ENCODE measurements around the gene DENND2C.

Gene DENND2C

GRCh38 chr1:114677691-114678090 is 7.8 kb upstream of the DENND2C start:
- DNase-seq = no peak

DNA sequence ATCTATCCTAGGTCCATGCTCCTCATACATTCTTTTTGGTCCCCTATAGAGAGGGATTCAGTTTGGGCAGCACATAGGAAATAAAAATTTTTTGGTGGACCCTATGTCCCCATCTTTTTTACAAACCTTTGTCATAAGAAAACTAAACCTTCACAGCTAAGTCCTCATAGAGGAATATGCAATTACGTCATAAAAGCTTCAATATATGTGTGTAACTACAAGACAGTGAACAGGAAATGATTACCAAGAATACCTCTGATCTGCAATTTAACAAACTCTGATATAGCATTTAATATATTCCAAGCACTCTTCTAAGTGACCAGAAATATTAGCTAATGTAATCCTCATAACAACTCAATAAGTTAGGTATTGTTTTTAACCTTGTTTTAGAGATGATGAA is 6.3 kb upstream of the DENND2C start:
- DNase-seq = no peak

DNA sequence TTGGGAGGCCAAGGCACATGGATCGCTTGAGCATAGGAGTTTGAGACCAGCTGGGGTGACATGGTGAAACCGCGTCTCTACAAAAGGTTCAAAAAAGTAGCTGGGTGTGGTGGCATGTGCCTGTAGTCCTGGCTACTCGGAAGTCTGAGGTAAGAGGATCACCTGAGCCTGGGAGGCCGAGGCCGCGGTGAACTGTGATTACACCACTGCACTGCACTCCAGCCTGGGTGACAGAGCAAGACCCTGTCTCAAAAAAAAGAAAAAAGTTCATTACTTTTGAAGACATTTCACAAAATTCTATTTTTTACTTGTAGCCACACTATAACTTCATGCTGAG is 2.1 kb upstream of the DENND2C start:
- DNase-seq = no peak

DNA sequence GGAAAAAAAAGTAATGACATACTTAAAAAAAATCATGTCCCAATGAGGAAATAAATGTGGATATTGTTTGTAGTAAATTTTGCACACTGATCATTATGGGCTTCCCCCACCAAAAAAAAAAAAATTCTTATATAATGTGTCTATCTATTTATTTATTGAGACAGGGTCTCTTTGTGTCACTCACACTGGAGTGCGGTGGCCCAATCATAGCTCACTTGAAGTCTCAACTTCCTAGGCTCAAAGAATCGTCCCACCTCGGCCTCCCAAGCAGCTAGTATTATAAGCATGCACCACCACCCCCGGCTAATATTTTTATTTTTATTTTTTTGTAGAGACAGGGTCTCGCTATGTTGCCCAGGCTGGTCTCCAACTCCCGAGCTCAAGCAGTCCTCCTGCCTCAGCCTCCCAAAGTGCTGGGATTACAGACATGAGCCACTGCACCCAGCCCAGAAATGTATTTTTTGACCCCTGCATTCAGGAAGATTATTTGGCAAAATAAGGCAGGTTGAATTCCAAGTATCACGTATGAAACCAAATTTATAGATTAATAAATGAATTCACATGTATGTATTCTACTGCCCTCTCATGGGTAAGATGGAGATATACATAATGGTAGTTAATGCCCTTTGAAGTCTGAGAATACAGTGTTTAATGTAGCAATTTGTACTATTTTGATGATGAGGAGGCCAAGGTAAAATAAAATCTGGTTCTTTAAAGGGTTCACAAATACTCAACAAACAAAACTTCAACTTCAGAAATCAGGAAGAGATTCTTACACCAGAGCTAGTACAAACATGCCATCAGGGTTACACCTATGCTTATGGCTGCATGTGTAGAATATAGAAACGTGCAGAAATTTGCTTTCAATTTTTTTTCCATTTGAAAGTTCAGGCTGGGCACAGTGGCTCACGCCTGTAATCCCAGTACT is 1.4 kb upstream of the DENND2C start:
- DNase-seq = no peak

DNA sequence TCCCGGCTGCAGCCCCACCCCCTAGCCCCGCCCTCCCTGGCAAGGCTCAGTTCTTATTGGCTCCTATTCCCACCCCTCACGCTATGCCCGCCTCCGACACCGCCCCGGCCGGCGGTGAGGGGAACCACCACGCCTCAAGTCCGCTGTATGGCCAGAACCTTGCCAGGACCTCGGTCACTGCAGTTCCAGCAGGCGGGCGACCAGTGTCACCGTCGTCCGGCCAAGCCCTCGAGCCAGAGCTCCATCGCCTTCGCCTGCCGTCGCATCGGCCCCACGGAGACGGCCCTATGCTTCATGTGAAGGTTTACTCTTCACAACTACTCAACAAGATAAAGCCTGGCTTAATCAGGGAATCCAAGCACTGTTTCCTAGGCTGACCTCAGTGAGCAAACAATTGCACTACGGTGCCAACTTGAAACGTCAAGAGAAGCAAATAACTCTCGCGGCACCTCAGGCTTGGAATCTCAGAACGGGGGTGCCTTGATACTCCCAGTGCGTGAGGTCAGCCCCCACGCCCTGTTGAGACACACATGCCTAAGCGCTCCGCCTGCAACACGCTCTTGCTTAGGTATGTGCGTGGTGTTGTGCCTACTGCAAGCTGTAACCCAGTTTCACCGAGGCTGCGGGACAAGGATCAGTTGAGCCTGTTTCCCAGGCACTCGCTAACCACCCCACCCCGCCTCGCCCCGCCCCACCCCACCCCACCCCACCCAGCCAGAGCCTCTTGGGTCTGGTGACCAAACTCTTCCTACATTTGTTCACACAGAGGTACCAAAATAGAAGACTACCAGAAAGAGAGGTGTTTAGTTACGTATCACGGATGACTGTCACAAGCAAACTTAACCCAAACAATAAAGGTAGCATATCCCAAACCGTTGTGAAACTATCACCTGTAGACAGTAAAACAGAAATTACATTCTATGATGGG is 498 bp upstream of the DENND2C start:
- peak; percentile 60 to 75 (median 63) for DNase-seq

GRCh38 chr1:114668784-114669561 is 876 bp downstream of the DENND2C start:
- DNase-seq = no peak

- no peak for DNase-seq
These were observed 1.5 kb downstream of the DENND2C start for GRCh38 chr1:114668373-114668772.

DNA sequence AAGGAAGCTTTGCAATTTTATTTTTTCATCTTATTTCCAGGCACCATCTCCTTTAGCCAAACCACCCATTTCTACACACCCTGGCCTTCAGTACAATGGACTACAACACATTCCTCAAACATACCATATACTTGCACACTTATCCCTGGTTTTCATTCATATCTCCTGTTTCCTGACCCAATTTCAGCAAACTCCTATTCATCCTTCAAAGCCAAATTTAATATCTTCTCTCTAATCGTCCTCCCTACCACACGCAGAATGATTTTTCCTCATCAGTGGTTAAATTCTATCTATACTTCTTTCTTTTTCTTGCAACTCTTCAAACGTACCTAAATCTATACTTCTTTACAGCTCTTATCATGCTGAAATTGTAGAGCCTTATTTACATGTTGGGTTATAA is 2.9 kb downstream of the DENND2C start:
- DNase-seq = no peak

- DNase-seq = no peak
These were observed 9.6 kb downstream of the DENND2C start for GRCh38 chr1:114660238-114660637.

DNA sequence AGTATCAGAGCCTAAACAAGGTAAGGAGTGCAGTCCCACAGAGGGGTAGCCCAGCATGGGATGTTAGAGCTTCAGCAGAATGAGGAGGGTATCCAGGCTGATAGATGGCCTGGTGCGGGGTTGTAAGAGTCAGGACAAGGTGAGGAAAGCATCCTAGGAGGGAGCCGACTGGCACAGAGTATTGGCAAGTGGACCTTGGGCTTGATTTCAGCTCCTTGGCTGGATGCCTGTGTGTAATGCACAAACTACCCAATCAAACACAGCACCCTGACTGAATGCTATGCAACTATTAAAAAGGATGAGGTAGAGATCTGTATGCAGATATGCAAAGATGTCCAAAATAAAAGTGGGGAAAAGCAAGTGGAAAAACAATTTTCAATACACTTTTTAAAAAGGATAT is 18.0 kb downstream of the DENND2C start:
- DNase-seq = no peak

DNA sequence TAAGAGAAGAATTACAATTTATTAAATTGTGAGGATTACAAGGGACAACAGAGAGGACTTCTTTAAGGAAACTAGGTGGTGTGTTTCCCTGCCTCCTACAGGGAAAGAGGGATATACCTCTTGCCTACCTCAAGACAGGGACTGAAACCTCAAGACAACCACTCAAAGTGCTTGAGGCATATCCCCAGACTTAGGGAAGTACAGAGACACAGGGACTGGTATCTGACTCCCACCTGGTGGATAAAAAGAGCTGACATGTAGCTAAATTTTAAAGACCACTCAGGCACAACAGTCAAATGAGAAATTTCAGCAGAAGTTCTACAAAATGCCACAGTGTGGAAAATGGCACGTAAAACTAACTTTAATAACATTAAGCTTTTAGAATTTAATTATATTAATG is 21.3 kb downstream of the DENND2C start:
- DNase-seq = no peak

GRCh38 chr1:114641377-114641776 is 28.5 kb downstream of the DENND2C start:
- no peak for DNase-seq

- DNase-seq = no peak
These were observed 30.9 kb downstream of the DENND2C start for GRCh38 chr1:114638910-114639309.

GRCh38 chr1:114632427-114632826 is 37.4 kb downstream of the DENND2C start:
- DNase-seq = no peak

GRCh38 chr1:114627107-114627506 is 42.7 kb downstream of the DENND2C start:
- no peak for DNase-seq

- DNase-seq = no peak
These were observed 46.5 kb downstream of the DENND2C start for GRCh38 chr1:114623364-114623763.

DNA sequence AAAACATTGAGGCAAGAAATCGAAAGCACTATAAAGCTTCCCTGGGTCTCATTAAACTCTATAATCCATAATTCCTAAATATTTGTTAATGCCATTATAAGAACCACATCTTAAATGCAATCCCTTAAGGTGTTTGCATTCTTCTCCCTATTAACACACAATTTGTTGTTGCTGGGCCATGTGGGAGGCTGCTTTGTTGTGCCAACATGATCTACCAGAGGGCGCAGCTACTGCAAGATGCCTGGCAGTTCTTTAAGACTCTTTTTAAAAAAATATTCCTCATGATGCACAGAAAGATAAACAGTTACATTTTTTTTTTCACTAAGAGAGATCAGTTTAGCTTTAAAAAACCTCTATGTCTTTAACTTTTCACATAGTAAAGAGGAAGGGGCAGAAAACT is 49.4 kb downstream of the DENND2C start:
- DNase-seq = no peak

GRCh38 chr1:114618606-114619005 is 51.2 kb downstream of the DENND2C start:
- DNase-seq = no peak

GRCh38 chr1:114610546-114611245 is 59.2 kb downstream of the DENND2C start:
- DNase-seq = no peak

DNA sequence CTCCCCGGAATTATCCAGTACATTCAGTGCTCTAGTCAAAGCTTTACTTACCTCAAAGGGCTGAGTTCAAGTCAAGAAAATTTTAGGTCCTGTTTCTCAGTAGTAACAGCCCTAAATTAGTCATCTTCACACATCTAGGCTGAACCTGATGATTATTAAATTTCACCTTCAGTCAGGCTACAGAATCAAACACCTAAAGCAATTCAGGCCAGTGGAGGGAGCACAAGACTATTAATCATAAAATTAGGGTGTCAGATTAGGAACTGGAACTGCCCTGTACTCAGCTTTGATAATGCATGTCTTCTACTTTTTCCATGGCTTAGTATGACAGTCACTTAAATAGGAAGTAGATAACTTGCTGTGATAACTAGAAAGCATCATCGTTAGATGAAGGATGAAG is 60.0 kb downstream of the DENND2C start:
- DNase-seq = no peak

DNA sequence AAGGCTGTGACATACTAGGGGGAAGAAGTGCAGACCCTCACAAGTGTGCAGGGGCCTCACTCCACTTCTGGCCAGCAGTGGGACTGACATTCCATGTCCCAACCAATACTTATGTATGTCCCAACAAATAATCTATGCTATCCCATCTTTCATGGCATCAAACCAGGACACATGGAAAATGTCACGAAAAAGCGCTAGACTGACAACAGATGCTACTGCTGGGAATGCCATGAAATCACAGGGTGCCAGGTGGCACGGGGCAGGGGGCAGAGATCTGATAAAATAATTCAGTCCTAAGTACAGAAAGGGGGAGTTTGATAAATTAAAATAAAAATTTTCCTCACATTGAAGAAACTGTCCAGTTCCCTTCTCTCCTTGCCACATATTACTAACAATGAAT is 60.8 kb downstream of the DENND2C start:
- DNase-seq = no peak

DNA sequence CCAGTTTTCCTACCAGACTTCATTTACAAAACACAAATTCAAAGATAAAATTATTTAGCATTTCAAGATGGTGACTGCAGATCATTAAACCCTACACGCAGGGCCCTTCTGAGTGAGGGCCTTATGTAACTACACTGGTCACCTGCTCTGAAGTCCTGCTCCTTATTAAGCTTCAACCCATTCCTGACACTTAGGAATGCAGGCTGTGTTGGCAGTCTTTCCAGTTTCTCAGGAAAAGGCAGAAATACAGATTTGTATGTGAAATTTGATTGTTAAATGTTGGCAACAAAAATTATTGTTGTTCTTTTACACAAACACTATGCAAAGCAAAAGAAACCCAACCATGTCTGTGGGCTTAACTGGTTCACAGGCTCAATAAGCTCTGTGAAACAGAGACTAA is 62.6 kb downstream of the DENND2C start:
- no peak for DNase-seq

GRCh38 chr1:114597949-114598348 is 71.9 kb downstream of the DENND2C start:
- no peak for DNase-seq

Data from NCI-H1417 (cell line).